ENCODE data around the gene TOMM34.
A peak's percentile ranks its signal among the peaks of the same experiment; 100 is the strongest.

TOMM34 gene, protein sequence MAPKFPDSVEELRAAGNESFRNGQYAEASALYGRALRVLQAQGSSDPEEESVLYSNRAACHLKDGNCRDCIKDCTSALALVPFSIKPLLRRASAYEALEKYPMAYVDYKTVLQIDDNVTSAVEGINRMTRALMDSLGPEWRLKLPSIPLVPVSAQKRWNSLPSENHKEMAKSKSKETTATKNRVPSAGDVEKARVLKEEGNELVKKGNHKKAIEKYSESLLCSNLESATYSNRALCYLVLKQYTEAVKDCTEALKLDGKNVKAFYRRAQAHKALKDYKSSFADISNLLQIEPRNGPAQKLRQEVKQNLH

GRCh38 chr20:44960103-44960852 is at the start of gene TOMM34:
Gene TOMM34 (minus strand): TSS chr20:44960397. CDS start chr20:44960333, 64 bp downstream.
- no peaks in the 10 kb centered on the region for H3F3A ChIP-seq (ENCODE audit: insufficient read depth, low read length)
- H3K9me3 ChIP-seq (ENCODE audit: low read length), result no peaks in the 10 kb centered on the region
- peaks cover 28% of the 10 kb centered on the region for H3K36me3 ChIP-seq (ENCODE audit: insufficient read depth, low read length)
- peak within 1 kb of the TSS; percentile 87 for H3K4me3 ChIP-seq (ENCODE audit: low read depth, low read length, poor library complexity, severe bottlenecking)
- H2AFZ ChIP-seq (ENCODE audit: low read length), result no peak within 1 kb of the TSS
- no peaks in the 10 kb centered on the region for H3K9me2 ChIP-seq (ENCODE audit: low read depth, low read length)
- H3K4me2 ChIP-seq (ENCODE audit: low read length), result peak within 1 kb of the TSS; percentile 94
- no peaks in the 10 kb centered on the region for H3K27me3 ChIP-seq (ENCODE audit: insufficient read depth, low read length)
- H3K79me2 ChIP-seq (ENCODE audit: insufficient read depth, low read length), result peaks cover 26% of the 10 kb centered on the region
- H4K20me1 ChIP-seq (ENCODE audit: insufficient read depth, low read length), result no peaks in the 10 kb centered on the region
- peak within 1 kb of the TSS; percentile 82 for H3K9ac ChIP-seq (ENCODE audit: low read length)
- TF ChIP-seq CTCF (IDR thresholded peaks at IDR 0.05; ENCODE audit: low read length) (no peak), EZH2 (IDR thresholded peaks at IDR 0.05; ENCODE audit: borderline replicate concordance, low read length) (no peak)
- H3K27ac ChIP-seq (ENCODE audit: low read depth, low read length, poor library complexity, severe bottlenecking), result peak within 1 kb of the TSS; percentile 56
- H3K4me1 ChIP-seq (ENCODE audit: insufficient read depth, low read length, severe bottlenecking), result peaks cover 55% of the 10 kb centered on the region

DNA sequence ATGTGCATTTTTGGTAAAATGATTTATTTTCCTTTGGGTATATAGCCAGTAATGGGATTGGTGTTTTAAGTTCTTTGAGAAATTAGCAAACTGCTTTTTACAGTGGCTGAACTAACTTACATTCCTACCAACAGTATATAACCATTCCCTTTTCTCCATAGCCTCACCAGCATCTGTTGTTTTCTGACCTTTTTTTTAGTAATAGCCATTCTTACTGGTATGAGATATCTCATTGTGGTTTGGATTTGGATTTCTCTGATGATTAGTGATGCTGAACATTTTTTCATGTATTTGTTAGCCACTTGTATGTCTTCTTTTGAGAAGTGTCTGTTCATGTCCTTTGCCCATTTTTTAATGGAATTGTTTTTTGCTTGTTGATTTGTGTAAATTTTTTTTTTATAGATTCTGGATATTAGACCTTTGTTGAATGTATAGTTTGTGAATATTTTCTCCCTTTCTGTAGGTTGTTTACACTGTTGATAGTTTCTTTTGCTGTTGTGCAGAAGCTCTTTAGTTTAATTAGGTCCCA is 48.4 kb upstream of the TOMM34 start:
- Histone ChIP-seq H3K9me3 (ENCODE audit: low read length) (no peaks in the 10 kb centered on the region), H3K79me2 (ENCODE audit: insufficient read depth, low read length) (no peaks in the 10 kb centered on the region), H3K4me1 (ENCODE audit: insufficient read depth, low read length, severe bottlenecking) (no peaks in the 10 kb centered on the region), H3K36me3 (ENCODE audit: insufficient read depth, low read length) (peaks cover 64% of the 10 kb centered on the region), H3K27ac (ENCODE audit: low read depth, low read length, poor library complexity, severe bottlenecking) (no peak overlapping the region), H3K4me2 (ENCODE audit: low read length) (no peak overlapping the region), H4K20me1 (ENCODE audit: insufficient read depth, low read length) (no peaks in the 10 kb centered on the region), H3K27me3 (ENCODE audit: insufficient read depth, low read length) (no peaks in the 10 kb centered on the region), H3F3A (ENCODE audit: insufficient read depth, low read length) (no peaks in the 10 kb centered on the region), H3K9ac (ENCODE audit: low read length) (no peak overlapping the region), H2AFZ (ENCODE audit: low read length) (no peak overlapping the region), H3K9me2 (ENCODE audit: low read depth, low read length) (no peaks in the 10 kb centered on the region), H3K4me3 (ENCODE audit: low read depth, low read length, poor library complexity, severe bottlenecking) (no peak overlapping the region)
- TF ChIP-seq CTCF (IDR thresholded peaks at IDR 0.05; ENCODE audit: low read length) (no peak), EZH2 (IDR thresholded peaks at IDR 0.05; ENCODE audit: borderline replicate concordance, low read length) (no peak)

DNA sequence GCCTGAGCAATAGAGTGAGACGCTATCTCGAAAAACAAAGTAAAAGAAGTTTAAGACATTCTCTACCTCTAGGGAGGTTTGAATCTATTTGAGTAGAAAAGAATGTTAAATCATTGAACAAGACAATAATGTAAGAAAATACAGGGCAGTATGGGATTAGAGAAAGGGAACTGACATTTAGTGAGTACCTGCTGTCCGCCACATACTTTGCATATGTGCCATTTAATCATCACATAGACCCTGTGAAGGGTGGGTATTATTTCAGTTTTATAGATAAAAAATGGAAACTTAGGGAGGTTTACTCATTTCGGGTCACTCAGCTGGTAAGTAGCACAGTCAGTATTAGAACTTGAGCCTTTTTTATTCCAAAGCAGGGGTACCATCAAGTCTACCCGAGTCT is 37.5 kb upstream of the TOMM34 start:
- Histone ChIP-seq H4K20me1 (ENCODE audit: insufficient read depth, low read length) (no peaks in the 10 kb centered on the region), H3K79me2 (ENCODE audit: insufficient read depth, low read length) (0 out of 2 replicates have a peak, but pooled peaks cover 7% of the 10 kb centered on the region), H3K27ac (ENCODE audit: low read depth, low read length, poor library complexity, severe bottlenecking) (peak overlapping the region; percentile 86), H3K9me3 (ENCODE audit: low read length) (no peaks in the 10 kb centered on the region), H3F3A (ENCODE audit: insufficient read depth, low read length) (no peaks in the 10 kb centered on the region), H3K9me2 (ENCODE audit: low read depth, low read length) (no peaks in the 10 kb centered on the region), H2AFZ (ENCODE audit: low read length) (no peak overlapping the region), H3K27me3 (ENCODE audit: insufficient read depth, low read length) (no peaks in the 10 kb centered on the region), H3K4me1 (ENCODE audit: insufficient read depth, low read length, severe bottlenecking) (peaks cover 39% of the 10 kb centered on the region), H3K9ac (ENCODE audit: low read length) (peak overlapping the region; percentile 39; the same call in 1 of the 2 replicates), H3K36me3 (ENCODE audit: insufficient read depth, low read length) (peaks cover 91% of the 10 kb centered on the region), H3K4me3 (ENCODE audit: low read depth, low read length, poor library complexity, severe bottlenecking) (peak overlapping the region; percentile 19), H3K4me2 (ENCODE audit: low read length) (peak overlapping the region; percentile 39)
- no peak for TF ChIP-seq EZH2 (IDR thresholded peaks at IDR 0.05; ENCODE audit: borderline replicate concordance, low read length)
- TF ChIP-seq CTCF (IDR thresholded peaks at IDR 0.05; ENCODE audit: low read length), result no peak
